HG03575 (cell line): ENCODE measurements around the gene ARFGEF3.

Experiments
- ATAC-seq: cut with Tn5 transposase; IDR thresholded peaks from one replicate; pipeline ENCODE4 v1.9.1; 2021; ENCODE audit not compliant: unreplicated experiment, insufficient number of reproducible peaks, low FRiP score; ENCODE audit errors: extremely low read depth

Gene ARFGEF3

GRCh38 chr6:138160329-138161087 lies 1.2 kb upstream of the ARFGEF3 start:
- ATAC-seq: no peak

- no peak for ATAC-seq
Measured at GRCh38 chr6:138161088-138161337, 726 bp upstream of the ARFGEF3 start.

GRCh38 chr6:138162111-138162954 lies 594 bp downstream of the ARFGEF3 start:
- no peak for ATAC-seq

GRCh38 chr6:138162955-138163575 lies 1.3 kb downstream of the ARFGEF3 start:
- no peak for ATAC-seq

GRCh38 chr6:138175596-138175995 lies 13.9 kb downstream of the ARFGEF3 start:
- ATAC-seq: no peak

- ATAC-seq: no peak
Measured at GRCh38 chr6:138176652-138177232, 15.0 kb downstream of the ARFGEF3 start.

GRCh38 chr6:138182939-138183789 lies 21.4 kb downstream of the ARFGEF3 start:
- ATAC-seq: no peak

GRCh38 chr6:138183790-138184134 lies 22.0 kb downstream of the ARFGEF3 start:
- no peak for ATAC-seq

- ATAC-seq: no peak
Measured at GRCh38 chr6:138184230-138184629, 22.5 kb downstream of the ARFGEF3 start.

GRCh38 chr6:138187156-138187555 lies 25.4 kb downstream of the ARFGEF3 start:
- ATAC-seq: no peak

- ATAC-seq: no peak
Measured at GRCh38 chr6:138188278-138188941, 26.7 kb downstream of the ARFGEF3 start.

- no peak for ATAC-seq
Measured at GRCh38 chr6:138194287-138194686, 32.5 kb downstream of the ARFGEF3 start.

- ATAC-seq: no peak
Measured at GRCh38 chr6:138196122-138196738, 34.5 kb downstream of the ARFGEF3 start.

- no peak for ATAC-seq
Measured at GRCh38 chr6:138197570-138197969, 35.8 kb downstream of the ARFGEF3 start.

GRCh38 chr6:138198430-138199091 lies 36.8 kb downstream of the ARFGEF3 start:
- ATAC-seq: no peak

- ATAC-seq: no peak
Measured at GRCh38 chr6:138201836-138202235, 40.1 kb downstream of the ARFGEF3 start.

GRCh38 chr6:138203315-138203714 lies 41.6 kb downstream of the ARFGEF3 start:
- ATAC-seq: no peak

- ATAC-seq: no peak
Measured at GRCh38 chr6:138204303-138204702, 42.6 kb downstream of the ARFGEF3 start.
